ENCODE results near the gene NR2F2. TPM values are rescaled to one million over a fixed set of nuclear protein-coding genes. Genes with fewer than 3 reads are reported as not detected.

The NR2F2 gene
- total RNA-seq, 4 donors from 2014 or later: 18.3 to 30.2 (median 20.4) TPM

GRCh38 chr15:96367311-96368200, 37.1 kb downstream of the NR2F2 start:
- peaks cover 38% of the 10 kb centered on the region for H3K27me3 ChIP-seq
- H3K9me3 ChIP-seq: no peaks in the 10 kb centered on the region
- DNase-seq: no peak
- no peak for TF ChIP-seq POLR2A (IDR thresholded peaks at IDR 0.05)
- TF ChIP-seq CTCF (IDR thresholded peaks at IDR 0.05): no peak
- WGBS, 2 donors: 21 to 27% methylated on average over 31 of the region's 31 CpGs
- H3K36me3 ChIP-seq: no peaks in the 10 kb centered on the region
- H3K4me3 ChIP-seq (replicated peaks in 1 of 3): no peak overlapping the region
- no peak overlapping the region for H3K27ac ChIP-seq
- intact Hi-C loops (cut with DNase I): no loop called here
- peaks cover 8% of the 10 kb centered on the region in 2 donors for H3K4me1 ChIP-seq

GRCh38 chr15:96369351-96369750, 38.9 kb downstream of the NR2F2 start:
- intact Hi-C loops (cut with DNase I): no loop called here
- WGBS, 2 donors: 40 to 42% methylated on average over 19 of the region's 19 CpGs
- H3K9me3 ChIP-seq: no peaks in the 10 kb centered on the region

GRCh38 chr15:96369825-96370621, 39.5 kb downstream of the NR2F2 start:
- no peaks in the 10 kb centered on the region for H3K9me3 ChIP-seq
- intact Hi-C loops (cut with DNase I): no loop called here
- H3K36me3 ChIP-seq: no peaks in the 10 kb centered on the region
- peaks cover 29% of the 10 kb centered on the region for H3K27me3 ChIP-seq
- H3K4me3 ChIP-seq (replicated peaks in 1 of 3): no peak overlapping the region
- no peak for DNase-seq
- 39 to 46% methylated on average over 22 of the region's 22 CpGs for WGBS, 2 donors
- no peak overlapping the region for H3K27ac ChIP-seq
- no peak for TF ChIP-seq CTCF (IDR thresholded peaks at IDR 0.05)
- no peak for TF ChIP-seq POLR2A (IDR thresholded peaks at IDR 0.05)
- H3K4me1 ChIP-seq: peaks cover 8% of the 10 kb centered on the region in 2 donors

More at GRCh38 chr15:96369351-96369750, 38.9 kb downstream of the NR2F2 start:
- Histone ChIP-seq H3K4me1 (peaks cover 8% of the 10 kb centered on the region in 2 donors), H3K27me3 (peaks cover 29% of the 10 kb centered on the region), H3K4me3 (replicated peaks in 1 of 3) (no peak overlapping the region), H3K36me3 (no peaks in the 10 kb centered on the region), H3K27ac (no peak overlapping the region)
- TF ChIP-seq CTCF (IDR thresholded peaks at IDR 0.05) (no peak), POLR2A (IDR thresholded peaks at IDR 0.05) (no peak)
- no peak for DNase-seq

GRCh38 chr15:96372554-96372953, 42.1 kb downstream of the NR2F2 start:
- DNase-seq: no peak
- WGBS, 2 donors: 77 to 82% methylated on average over 2 of the region's 2 CpGs
- Histone ChIP-seq H3K9me3 (no peaks in the 10 kb centered on the region), H3K4me3 (replicated peaks in 1 of 3) (no peak overlapping the region), H3K27ac (no peak overlapping the region), H3K4me1 (peaks cover 8% of the 10 kb centered on the region in 2 donors), H3K36me3 (no peaks in the 10 kb centered on the region), H3K27me3 (peaks cover 10% of the 10 kb centered on the region)
- intact Hi-C loops (cut with DNase I): no loop called here
- TF ChIP-seq CTCF (IDR thresholded peaks at IDR 0.05): no peak
- TF ChIP-seq POLR2A (IDR thresholded peaks at IDR 0.05): no peak
